Measurements from ENCODE around the gene CELF2.

DNA sequence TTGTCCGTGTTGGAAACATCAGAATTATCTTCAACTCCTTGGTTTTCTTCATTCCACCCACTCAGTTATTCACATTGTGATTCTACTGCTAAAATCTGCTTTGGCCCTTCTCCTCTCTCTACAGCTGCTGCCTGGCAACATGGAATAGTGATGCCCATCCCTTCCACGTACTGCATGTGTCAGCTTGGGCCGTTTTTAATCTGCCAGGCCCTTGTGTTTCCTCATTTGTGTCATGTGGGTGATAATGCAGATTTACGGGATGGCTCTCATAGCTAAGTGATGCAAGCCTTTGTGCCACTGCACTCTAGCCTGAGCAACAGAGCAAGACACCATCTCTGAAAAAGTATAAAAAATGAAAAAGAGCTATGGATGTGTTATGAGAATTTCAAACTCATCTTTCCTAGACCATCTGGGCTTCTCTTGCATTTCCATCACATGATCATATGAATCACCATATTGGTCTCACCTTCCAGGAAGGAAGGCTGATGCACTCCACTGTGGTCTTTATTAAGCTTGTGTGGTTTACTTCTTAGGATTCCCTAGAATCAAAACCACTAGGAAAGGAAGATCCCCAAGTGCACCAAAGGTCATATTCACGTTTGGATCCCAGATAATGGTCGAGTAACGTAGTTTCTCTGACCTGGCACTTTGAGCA is 20.6 kb upstream of the CELF2 start:
- TF ChIP-seq EZH2phosphoT487 (IDR thresholded peaks at IDR 0.05; ENCODE audit: insufficient read depth, low read depth), result no peak
- no peak for TF ChIP-seq EZH2 (IDR thresholded peaks at IDR 0.05; ENCODE audit: insufficient read depth, poor library complexity, severe bottlenecking)

Measured in GM23248 (cell line).